NCI-H82 (cell line): ENCODE data around the gene ZSWIM9.
"Not testable (repeated sequence)": the region's sequence is repeated elsewhere in the genome, so short reads cannot be mapped to it uniquely, and the experiment has no call there.

ENCODE experiments used
- DNase-seq: peaks from one replicate; lab custom pipeline; 2025; lab: John Stamatoyannopoulos, UW

Gene ZSWIM9

DNA sequence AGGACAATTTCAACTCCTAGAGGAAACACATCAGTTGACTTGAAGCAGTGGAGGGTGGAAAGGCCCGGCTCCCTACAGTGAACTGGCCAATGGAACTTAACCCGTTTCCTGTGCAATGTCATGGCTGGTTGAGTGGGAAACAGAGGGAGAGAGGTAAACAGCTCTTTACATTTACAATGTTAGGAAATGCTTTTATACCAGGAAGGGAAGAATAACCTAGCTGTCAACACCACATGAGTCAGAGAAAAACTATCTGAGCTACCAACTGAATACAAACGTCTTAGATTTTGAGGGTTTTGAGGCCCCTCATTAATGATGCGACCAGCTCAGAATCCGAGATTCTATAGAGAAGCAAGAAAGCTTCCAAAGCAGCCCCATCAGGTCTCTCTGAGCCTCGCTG is 48.5 kb downstream of the ZSWIM9 start:
- DNase-seq = no peak

DNA sequence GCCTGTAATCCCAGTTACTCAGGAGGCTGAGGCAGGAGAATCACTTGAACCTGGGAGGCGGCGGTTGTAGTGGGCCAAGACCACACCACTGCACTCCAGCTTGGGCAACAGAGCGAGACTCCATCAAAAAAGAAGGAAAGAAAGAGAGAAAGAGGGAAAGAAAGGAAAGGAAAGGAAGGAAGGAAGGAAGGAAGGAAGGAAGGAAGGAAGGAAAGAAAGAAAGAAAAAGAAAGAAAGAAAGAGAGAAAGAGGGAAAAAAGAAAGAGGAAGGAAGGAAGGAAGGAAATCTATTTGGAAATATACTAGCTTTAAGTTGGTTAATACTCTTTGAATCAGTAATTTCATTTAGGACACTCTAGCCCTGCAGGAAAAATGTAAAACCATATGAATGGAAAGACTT is 50.3 kb downstream of the ZSWIM9 start:
- DNase-seq = not testable (repeated sequence)

DNA sequence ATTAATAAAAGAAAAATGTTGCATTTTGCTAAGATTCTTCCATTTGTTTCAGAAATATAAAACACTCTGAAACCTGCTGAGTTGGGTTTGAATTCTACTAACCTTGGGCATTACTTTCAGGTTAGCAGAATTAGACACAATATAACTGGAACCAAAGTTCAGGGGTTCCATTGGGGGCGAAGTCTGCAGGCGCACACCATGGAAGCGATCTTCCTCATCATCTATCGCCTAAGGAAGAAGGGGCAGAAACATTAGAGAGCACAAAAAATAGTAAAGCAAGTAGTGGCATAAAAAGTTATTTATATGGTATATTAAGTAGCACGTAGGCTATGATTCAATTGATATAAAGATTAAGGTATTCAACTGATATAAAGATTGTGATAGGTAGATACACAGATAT is 51.1 kb downstream of the ZSWIM9 start:
- no peak for DNase-seq

DNA sequence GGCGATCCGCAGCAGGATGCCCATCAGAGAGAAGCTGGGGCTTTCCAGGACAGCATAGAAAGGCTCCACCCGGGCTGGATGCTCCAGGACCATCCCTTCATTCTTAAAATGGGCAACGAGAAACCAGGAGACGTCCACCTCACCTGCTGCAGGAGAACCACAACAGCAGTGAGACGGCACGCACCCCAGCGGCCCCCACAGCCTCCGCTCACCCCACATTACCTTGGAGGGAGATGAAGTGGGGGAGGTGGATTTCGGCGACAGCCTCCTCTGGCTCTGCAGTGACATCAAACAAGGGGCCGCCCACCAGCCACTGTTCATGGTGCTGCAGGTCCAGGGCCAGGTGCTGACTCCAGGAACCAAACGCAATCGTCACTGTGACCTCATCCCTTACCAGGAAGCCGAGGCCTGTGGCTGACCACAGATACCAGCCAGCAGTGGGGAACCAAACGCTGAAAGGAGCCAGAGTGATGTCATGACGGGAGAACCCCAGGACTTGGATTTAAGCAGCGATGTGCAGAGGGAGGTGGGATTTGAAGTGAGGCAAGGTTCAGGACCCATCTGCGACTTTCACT is 60.2 kb downstream of the ZSWIM9 start:
- no peak for DNase-seq

DNA sequence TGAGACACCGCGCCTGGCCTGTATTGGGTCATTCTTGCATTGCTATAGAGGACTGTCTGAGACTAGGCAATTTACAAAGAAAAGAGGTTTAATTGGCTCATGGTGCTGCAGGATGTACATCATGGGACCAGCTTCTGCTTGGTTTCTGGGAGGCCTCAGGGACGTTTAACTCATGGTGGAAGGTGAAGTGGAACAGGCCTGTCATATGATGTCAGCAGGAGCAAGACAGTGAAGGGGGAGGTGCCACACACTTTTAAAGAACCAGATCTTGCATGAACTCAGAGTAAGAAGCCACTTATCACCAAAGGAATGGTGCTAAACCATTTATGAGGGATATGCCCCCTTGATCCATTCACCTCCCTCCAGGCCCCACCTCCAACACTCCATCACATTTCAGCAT is 66.6 kb downstream of the ZSWIM9 start:
- DNase-seq = peak; percentile 17

DNA sequence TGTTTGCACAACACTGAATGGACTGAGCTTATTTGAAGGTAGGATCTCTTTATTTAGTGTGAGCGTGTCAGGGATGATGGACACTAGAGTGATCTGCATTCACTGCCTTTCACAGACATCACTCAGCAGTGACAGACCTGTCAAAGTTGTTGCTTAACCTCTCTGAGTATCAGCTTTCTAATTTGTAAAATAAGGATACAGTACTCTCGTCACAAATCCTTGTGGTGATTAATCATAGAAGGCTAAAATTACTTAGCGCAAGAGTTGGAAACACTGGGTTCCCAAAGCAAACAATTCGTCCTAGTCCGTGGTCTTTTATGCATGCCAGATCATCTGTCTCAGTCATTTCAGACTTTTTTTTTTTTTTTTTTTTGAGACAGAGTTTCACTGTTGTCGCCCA is 68.6 kb downstream of the ZSWIM9 start:
- DNase-seq = no peak

DNA sequence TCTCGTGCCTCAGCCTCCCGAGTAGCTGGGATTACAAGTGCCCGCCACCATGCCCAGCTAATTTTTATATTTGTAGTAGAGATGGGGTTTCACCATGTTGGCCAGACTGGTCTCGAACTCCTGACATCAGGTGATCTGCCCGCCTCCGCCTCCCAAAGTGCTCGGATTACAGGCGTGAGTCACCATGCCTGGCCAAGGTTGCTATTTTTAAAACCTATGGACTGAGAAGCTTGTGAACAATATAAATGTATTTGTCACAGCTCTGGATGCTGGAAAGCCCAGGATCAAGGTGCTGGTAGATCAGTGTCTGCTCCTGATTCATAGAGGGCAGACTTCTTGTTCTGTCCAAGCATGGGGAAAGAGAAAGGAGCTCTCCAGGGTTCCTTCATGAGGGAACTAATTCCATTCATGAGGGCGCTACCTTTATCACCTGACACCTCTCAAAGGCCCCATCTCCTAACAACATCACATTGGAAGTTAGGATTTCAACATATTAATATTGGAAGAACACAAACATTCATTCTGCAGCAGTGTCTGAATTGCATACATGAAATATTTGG is 69.2 kb downstream of the ZSWIM9 start:
- DNase-seq = no peak

DNA sequence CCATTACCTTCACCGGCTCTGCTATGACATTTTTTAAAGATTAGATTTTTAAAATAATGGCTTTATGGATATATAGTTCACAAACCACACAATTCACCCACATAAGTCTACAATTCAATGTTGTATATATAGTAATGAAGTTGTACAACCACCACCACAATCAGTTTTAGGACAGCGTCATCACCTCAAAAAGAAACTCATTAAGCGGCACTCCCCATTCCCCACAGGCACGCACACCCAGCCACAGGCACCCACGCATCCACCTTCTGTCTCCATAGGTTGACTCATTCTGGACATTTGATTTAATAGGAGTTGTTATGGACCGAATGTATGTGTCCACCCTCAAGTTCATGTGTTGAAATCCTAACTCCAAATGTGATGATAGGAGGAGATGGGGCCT is 71.3 kb downstream of the ZSWIM9 start:
- not testable (repeated sequence) for DNase-seq

DNA sequence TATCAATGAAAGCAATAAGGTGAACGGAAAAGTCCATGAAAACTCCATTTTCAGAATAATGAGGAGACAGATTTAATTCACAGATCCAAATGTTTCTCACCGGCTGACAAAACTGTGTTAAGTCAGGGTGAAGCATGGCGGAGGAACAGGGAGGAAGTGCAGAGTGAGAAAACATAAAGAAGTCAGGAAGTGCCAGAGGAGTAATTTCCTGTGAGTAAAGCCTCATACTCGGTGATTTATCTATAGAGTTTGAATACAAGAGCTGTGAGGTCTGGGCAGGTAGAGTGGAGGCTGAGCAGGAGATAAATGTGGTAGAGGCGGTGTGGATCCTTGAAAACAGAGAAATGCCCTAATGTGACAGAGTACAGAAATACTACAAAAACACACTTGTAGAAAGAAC is 73.8 kb downstream of the ZSWIM9 start:
- DNase-seq = no peak

DNA sequence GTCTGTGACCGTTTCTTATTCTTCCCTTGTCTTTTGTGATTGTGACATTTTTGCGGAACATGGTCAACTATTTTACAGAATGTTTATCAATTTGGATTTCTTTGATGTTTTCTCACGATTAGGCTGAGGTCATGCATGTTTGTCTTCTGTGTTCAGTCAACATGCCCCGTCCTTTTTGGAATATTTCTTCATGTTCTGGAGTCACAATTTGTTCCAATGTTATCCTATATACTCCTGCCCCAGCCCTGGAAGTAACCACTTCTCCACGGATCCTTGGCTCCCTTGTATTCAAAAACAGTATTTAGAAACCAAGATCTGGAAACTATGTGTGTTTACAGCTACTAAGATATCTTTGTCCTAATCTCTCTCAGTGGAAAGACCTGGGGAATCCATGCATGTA is 75.6 kb downstream of the ZSWIM9 start:
- DNase-seq = no peak

DNA sequence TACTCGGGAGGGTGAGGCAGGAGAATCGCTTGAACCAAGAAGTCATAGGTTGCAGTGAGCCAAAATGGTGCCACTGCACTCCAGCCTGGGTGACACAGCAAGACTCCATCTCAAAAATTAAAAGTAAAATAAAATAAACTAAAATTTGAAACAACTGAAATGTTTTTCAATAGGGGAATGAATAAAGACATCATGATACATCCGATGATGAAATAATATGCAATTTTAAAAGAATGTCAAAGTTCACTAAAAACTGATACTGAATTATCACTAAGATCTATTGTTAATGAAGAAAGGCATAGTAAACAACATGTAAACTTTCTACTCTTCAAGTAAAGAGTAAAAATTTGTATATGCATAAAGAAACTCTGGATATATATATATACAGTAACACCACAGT is 76.7 kb downstream of the ZSWIM9 start:
- DNase-seq = no peak
